Stimulated activated CD4-positive, alpha-beta T cell treated with anti-CD3 and anti-CD28 coated beads, Interleukin-1b, Interleukin-23, amount 100 ng/mL, for 24 hours (primary cell): ENCODE measurements around the gene SIGLECL1.

Experiments used
- DNase-seq, 4 experiments: peaks; one replicate each; pipeline ENCODE4 v3.0.0-alpha.2; 2020; ENCODE audit warnings: low read depth in 4 of 4, low spot score in 1 of 4

SIGLECL1 gene

DNA sequence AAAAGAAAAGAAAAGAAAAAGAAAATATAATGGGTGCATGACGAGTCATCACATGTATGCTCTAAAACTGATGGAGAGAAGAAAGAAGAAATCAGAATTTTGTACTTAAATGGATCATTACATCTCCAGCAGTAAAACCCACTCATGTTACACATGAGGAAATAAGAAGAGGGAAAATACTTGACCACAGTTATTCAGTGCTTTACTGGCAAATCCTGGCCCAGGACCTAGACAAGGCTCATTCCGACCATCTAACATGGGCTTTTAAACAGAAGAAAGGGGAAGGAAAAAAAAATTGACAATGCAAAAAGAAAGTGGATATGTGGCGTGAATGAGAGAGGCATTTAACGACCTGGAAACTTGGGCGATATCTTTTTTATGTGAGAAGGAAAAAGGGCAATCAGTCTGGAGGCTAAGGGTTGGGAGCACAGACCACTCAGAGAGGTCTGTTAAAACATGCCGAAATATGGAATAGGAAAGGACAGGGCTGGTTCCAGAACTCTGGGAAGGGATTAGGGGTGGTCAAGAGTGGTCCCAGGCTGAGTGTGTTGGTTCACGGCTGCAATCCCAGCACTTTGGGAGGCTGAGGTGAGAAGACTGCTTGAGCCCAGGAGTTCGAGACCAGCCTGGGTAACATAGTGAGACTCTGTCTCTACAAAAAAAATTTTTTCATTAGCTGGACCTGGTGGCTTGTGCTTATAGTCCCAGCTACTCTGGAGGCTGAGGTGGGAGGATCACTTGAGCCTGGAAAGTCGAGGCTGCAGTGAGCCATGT, 1.6 kb downstream of the SIGLECL1 start:
- no peak for DNase-seq

DNA sequence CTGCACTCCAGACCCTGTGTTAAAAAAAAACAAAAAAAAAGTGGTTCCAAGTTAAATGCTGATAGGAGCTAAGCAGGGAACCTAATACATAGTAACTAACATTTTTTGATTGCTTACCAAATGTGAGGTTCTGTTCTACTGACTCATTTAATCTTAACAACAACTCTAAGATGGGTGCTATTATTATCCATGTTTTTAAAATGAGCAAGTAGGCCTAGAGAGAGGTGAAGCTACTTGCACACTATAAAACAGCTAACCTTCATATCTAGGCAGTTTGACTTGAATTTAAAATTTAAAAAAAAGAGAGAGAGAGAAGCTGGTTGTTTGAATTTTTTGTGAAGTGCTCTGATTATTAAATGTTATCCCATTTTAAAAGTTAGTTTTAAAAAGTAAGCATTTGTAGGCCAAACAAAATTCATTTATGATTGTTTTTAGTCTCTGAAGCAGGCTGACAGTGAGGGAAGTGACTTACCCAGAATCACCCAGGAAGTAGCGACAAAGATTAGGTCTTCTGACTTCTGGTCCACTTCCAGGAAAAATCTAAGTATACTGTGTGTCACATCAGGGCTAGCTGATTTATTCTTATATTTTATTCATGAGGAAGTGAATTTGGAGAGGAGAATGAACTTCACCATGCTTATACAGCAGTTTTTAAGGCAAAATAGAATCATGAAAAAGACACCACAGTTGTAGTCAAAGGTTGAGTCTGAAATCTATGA, 2.4 kb downstream of the SIGLECL1 start:
- no peak for DNase-seq

DNA sequence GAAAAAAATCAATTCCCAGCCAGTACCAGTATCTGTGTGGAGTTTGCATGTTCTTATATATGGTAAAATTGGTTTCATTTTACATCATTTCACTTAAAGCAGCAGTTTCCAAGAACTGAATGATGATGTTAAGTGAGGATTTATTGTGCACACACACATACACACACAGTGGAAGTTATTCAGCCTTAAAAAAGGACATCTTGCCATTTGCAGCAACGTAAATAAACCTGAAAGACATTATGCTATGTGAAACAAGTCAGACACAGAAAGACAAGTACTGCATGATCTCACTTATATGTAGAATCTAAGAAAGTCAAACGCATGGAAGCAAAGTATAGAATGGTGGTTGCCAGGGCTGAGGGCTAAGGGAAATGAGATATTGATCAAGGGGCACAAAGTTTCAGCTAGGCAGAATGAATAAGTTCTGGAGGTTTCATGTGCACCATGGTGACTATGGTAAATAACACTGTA, 5.3 kb downstream of the SIGLECL1 start:
- no peak for DNase-seq

GRCh38 chr19:51257471-51257870, 6.6 kb downstream of the SIGLECL1 start:
- DNase-seq, result no peak

DNA sequence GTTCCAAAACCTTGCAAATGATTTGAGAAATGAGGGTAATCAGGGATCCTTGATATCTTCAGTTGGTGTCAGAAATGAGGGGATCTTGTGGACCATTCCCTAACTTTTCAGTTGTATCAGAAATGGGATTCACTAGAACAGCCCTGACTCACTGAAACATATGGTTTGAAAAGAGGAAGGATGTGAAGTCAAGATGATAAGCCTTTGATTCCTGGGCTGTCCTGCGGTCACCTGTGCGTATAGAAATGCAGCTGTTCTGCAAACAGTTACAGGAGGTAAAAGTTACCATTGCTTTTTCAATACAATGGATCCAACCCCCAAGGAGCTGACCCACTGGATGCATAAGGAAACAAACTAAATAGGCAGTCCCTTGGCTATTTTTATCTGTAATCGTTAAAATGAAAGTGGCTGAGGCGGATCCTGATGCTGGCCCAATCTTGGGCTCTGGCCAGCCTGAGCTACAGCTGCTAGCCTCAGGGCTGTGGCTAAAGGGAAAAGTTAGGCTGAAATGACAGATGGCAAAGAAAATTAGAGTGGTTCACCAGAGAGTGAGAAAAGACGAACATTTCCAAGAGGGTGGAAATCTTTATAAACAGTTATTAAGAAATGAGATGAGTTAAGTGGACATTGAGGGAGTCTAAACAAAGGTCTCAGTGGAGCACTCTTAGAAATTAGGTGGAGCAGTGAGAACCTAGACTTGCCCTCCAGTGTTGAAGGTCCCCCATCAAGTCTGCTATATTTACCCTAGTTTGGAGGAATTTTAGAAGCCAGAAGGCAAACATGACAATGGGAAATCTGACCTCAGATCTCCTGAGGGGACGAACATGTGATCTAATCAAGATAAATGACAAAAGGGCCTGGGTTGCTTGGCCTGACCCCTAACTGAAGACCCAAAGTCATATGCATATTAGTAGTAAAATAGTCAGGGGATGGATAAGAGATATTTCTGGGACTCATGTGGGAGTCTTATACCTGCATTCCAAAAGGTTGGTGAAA, 7.6 kb downstream of the SIGLECL1 start:
- DNase-seq, result no peak

DNA sequence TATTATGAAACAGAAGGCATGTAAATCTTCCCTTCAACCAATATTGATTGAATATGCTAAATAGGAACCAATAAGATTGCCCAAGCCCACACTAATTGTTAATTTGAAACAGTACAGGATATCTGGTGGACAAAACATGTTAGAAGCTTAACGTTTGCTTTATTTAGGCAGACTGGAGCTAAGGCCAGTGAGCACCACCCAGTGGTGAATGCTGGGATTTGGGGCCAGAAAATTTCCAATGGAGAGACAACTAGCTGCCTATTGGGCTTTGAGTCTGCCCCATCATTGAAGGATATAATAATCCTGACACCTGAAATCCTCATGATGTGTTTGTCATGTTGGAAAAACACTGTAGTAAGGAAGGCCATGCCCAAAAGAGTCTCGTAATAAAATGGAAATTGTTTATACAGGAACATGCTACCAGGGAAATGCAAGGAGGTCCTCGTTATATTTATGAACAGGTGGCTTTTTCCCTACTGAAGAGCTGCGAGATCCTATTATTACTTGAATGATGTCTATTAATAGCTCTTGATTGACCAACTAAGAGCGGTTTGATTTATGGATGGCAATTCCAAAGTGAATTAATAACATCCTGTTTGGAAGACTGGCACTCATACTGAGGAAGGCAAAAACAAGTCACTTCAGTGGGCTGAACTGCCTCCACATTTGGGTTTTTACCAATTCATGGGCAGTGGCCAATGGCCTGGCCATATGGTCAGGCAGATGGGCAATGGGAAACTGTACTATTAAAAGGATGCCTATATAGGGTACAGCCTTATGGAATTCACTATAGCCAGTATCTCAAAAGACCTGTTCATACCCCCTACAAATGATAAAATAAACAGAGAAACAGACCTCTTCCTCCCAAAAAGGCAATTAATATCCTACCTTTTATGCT, 8.7 kb downstream of the SIGLECL1 start:
- DNase-seq, result peak in 2 of 4 experiments; percentile 17 to 28

GRCh38 chr19:51263808-51264207, 12.9 kb downstream of the SIGLECL1 start:
- no peak for DNase-seq

DNA sequence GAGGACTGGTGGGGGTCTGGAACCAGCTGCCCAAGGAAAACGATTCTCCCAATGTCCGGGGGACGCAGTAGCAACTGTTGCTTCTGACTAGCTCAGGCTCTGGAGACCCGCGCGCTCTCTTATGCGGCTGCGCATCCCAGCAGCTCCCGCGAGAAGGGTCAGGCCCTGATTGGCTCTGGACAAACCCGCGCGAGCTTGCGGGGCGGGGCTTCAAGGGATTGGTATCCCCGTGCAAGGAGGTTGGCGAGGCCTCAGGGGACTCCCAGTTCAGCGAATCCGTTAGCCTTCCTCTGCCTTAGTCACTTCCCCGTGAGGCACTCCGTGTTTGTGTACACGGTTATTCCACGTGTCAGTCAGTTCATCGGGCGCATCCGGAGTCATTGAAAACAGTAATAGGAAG, 20.2 kb downstream of the SIGLECL1 start:
- DNase-seq, result no peak

DNA sequence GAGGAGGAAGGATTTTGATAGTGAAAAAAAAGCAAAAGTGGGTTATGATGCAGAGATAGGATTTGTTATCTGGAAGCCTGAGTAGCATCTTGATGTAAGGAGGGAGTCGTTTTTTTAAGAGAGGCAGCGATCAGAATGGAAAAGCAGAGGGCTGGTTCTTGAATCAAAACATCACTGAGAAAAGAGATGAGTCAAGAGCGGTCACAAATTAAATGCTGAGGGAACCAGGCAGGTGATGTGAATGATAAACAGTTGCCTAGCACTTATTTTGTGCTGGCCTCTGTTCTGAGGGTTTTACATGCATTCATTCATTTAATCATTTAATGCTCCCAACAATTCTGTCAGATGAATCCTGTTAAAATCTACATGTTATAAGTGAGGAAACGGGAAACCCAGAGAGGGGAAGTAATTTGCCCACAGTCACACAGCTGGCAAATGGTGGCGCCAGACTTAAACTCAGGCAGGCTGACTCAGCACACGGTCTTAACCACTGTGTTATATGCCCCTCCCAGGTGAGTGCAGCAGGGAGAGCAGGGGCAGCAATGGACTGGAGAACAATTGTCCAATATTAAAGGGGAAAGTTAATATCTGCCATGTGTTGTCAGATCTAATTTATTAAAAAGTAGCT, 21.4 kb downstream of the SIGLECL1 start:
- no peak for DNase-seq

- DNase-seq, result no peak
Observed at GRCh38 chr19:51274049-51274770, 23.3 kb downstream of the SIGLECL1 start.

DNA sequence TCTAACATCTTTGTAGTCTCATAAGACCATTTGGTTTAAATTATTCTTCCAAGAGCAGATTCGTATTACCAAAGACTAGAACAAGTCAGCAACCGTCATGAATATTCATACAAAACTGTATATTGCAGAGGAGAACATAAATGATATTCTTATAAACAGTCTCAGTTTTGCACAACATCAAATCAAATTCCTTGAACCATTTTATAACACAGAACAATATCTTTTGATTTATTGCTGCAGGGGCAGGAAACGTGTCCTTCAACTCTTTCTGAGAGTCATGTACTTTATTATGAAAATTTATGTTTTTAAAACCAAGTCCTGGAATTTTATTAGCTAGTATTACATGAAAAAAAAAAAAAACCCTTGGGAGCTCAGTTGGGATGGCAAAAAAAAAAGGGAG, 26.2 kb downstream of the SIGLECL1 start:
- DNase-seq, result no peak

DNA sequence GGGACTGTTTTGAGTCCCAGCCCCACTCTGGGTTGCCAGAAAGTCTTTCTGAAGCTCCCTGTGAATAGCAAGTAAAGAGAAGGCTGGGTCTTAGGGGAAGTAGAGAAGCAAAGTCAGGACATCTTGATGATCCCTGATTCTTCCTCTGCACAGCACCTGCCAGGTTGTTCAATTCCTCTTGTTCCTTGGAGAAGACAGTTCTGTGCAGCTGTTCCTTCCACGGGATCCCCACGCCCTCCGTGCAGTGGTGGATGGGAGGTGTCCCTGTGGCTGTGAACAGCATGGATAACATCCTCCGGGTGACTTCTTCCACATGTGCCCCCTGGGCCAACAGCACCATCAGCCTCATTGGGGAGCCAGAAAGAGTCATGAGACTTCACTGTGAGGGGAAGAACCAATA, 31.5 kb downstream of the SIGLECL1 start:
- DNase-seq, result no peak

GRCh38 chr19:51285682-51286081, 34.8 kb downstream of the SIGLECL1 start:
- DNase-seq, result no peak

DNA sequence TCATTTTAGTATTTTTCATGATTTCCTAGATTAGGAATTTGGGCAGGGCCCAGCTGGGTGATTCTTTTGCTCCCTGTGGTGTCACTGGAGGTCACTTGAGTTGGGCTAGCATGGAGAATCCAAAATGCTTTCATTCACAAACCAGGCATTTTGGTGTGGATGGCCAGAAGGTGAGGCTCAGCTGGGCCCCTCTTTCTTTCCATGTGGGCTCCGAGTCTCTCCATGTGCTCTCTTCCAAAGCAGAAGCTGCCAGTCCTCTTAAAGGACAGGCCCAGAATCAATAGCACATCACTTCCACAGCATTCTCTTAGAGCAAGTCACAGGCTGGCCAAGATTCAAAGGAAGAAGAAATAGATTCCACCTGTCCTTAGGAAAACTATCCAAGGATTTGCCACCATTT, 38.8 kb downstream of the SIGLECL1 start:
- DNase-seq, result no peak

GRCh38 chr19:51292971-51293370, 42.1 kb downstream of the SIGLECL1 start:
- no peak for DNase-seq

DNA sequence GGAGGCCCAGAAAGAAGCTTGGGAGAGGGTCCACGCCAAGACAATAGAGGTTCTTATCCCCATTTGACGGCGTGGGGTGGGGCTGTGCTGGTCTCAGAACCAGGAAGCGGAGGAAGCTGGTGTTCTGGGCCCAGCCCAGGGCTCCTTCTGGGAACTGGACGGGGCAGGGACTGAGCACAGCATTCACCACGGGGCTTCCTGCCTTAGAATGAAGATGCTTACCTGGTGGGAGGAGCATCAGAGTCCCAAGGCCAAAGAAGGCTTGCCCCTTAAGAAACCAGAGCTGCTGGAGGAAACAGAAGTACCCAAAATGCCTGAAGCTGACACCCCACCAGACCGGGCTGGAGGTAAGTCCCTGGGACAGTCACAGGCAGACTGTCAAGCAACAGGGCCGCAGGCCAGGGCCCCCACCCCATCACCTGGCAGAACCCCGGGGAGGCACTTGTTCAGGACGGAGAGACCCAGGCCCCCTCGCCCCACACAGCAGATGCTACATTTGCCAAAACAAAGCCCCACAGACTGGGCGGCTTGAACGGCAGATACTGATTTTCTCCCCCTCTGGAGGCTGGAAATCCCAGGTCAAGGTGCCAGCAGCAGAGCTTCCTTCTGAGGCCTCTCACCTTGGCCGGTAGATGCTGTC, 42.8 kb downstream of the SIGLECL1 start:
- DNase-seq, result no peak

GRCh38 chr19:51294211-51294976, 43.5 kb downstream of the SIGLECL1 start:
- DNase-seq, result no peak

DNA sequence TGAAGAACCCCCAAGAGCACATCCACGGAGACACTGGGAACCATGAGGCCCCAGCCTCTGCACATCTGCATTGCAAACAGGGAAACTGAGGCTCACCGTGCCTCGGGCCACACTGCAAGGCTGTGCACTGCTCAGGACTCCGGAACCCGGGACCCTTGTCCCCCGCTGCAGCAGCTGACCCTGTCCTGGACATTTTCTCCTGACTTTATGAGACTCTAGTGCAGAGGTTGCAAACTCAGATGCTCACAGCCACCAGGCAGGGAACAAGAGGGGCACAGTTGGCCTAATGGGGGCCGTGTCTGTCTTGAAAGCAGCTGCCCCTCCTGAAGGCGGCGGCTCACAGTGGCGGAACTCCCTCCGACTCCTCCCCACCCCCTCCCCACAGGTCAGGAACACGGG, 44.1 kb downstream of the SIGLECL1 start:
- no peak for DNase-seq
